Left ventricle myocardium inferior (tissue), 1 donor: ENCODE measurements around the gene GPC5. TPM values are rescaled to one million over a fixed set of nuclear protein-coding genes. Genes with fewer than 3 reads are reported as not detected.

Source experiments
- DNase-seq: peaks from one replicate; pipeline ENCODE4 v3.0.0-alpha.2; 2020
- H3K27ac ChIP-seq: fragments of 200-600 bp; replicated peaks from 2 replicates; pipeline ENCODE4 v1.8.0; 2021
- H3K27me3 ChIP-seq: fragments of 200-600 bp; 2 replicates; pipeline ENCODE4 v1.8.0; 2021; ENCODE audit warnings: low read depth
- H3K36me3 ChIP-seq: fragments of 200-600 bp; 2 replicates; pipeline ENCODE4 v1.8.0; 2021
- H3K4me1 ChIP-seq: fragments of 200-600 bp; 2 replicates; pipeline ENCODE4 v1.8.0; 2021
- H3K4me3 ChIP-seq: fragments of 200-600 bp; 2 replicates; pipeline ENCODE4 v1.8.0; 2021; ENCODE audit warnings: mild to moderate bottlenecking, moderate library complexity
- H3K9me3 ChIP-seq: fragments of 200-600 bp; replicated peaks from 2 replicates; pipeline ENCODE4 v1.8.0; 2021
- intact Hi-C: fragments of 100-400 bp; cut with micrococcal nuclease; formaldehyde crosslinking; loops from one replicate; pipeline ENCODE4 v1.11.0; 2022
- total RNA-seq: library from RNA; stranded (reverse); fragmentation: NEBNext Ultra II Directional; extraction: Animal tissue kit (Norgen Biotek cat#: 25700); gene quantifications from one replicate; pipeline ENCODE4 v1.2.1, GENCODE V29; 2021
- TF ChIP-seq, protein P1 (sequence below): fragments of 200-600 bp; IDR thresholded peaks from 2 replicates; pipeline ENCODE4 v1.8.0; 2021; ENCODE audit warnings: antibody characterized with exemption, mild to moderate bottlenecking, borderline replicate concordance
- donor health status: DM: no; HTN: yes; CAD: no; lungs with severe emphysema.

Gene GPC5
- total RNA-seq, 1 donor from 2014 or later = 1.5 TPM

DNA sequence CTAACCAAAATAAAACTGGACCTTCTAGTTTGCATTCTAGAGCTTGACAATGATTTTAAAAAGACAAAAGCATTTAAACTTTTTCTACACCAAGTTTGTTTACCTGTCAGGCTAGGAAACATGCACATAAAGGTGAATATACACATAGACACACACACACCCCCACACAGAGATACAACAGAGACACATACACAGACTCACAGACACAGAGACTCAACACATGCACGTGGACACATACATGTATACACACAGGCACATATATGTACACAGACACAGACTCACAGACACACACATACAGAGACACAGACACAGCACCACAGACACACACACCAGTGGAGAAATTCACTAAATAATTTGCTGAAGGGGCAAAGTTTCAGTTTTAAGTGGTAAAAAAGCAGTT lies 155.7 kb downstream of the GPC5 start:
- intact Hi-C loops = no loop called here
- H3K36me3 ChIP-seq = no peaks in the 10 kb centered on the region

DNA sequence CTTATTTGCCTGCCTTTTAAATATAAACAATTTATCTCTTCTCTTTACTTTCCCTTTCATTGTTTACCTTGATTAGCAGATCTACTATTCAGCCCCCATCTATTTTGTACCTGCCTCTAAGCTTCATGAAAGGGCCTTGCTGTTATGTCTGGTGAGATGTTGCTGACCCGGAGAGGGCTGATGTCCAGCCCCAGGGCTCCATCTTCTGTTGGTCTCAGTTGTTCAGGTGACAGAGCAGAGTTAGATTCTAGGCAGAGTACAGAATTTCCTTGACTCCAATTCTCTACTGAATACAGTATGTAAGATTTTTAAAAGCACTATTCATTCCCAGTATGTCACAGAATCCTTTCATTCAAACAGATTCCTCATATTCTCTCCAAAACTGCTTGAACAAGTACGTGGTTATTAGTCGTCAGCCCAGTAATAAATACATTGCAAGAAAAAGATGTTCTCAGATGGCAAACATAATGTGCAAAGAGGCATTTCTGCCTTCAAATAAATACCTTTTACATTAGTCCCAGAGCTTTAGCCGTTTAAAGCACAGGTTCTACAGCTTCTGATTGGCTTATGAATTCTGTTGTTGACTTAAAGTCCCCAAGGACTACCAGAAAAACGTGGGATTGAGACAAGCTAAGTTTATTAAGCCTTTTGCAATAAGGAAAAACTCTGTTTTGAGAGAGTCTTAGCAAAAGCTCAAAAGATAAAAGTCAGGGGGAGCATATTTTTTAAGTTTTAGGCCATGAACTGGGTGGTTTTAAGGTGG lies 159.1 kb downstream of the GPC5 start:
- H3K27me3 ChIP-seq = no peaks in the 10 kb centered on the region
- TF ChIP-seq, protein P1, sequence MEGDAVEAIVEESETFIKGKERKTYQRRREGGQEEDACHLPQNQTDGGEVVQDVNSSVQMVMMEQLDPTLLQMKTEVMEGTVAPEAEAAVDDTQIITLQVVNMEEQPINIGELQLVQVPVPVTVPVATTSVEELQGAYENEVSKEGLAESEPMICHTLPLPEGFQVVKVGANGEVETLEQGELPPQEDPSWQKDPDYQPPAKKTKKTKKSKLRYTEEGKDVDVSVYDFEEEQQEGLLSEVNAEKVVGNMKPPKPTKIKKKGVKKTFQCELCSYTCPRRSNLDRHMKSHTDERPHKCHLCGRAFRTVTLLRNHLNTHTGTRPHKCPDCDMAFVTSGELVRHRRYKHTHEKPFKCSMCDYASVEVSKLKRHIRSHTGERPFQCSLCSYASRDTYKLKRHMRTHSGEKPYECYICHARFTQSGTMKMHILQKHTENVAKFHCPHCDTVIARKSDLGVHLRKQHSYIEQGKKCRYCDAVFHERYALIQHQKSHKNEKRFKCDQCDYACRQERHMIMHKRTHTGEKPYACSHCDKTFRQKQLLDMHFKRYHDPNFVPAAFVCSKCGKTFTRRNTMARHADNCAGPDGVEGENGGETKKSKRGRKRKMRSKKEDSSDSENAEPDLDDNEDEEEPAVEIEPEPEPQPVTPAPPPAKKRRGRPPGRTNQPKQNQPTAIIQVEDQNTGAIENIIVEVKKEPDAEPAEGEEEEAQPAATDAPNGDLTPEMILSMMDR = no peak
- H3K36me3 ChIP-seq = no peaks in the 10 kb centered on the region
- no peak overlapping the region for H3K27ac ChIP-seq
- peaks cover 12% of the 10 kb centered on the region for H3K9me3 ChIP-seq
- no peaks in the 10 kb centered on the region for H3K4me1 ChIP-seq
- H3K4me3 ChIP-seq = no peak overlapping the region
- no peak for DNase-seq
- intact Hi-C loops = no loop called here

More for the DNA sequence above, 155.7 kb downstream of the GPC5 start:
- TF ChIP-seq, protein P1 = no peak
- Histone ChIP-seq H3K27me3 (no peaks in the 10 kb centered on the region), H3K4me3 (no peak overlapping the region), H3K4me1 (no peaks in the 10 kb centered on the region), H3K27ac (no peak overlapping the region), H3K9me3 (peaks cover 19% of the 10 kb centered on the region)
- no peak for DNase-seq

DNA sequence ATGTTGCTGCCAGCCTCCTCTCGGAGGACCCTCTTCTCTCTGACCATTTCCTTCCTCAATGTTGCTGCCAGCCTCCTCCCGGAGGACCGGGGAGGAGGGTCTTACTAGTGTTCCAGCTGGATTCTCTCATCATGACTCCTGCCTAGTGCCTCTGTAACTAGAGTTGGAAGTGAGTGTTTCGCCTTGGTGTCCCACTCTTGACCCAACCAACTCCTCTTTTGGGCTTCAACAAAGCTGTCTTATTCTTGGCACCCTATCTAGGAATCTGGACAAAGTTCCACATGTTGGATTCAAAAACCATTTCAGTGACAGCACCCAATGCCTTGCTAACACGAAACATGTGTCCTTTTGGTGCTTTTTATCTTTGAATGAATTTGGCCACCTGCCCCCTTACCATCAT lies 165.4 kb downstream of the GPC5 start:
- no peaks in the 10 kb centered on the region for H3K27me3 ChIP-seq
- intact Hi-C loops = no loop called here
- H3K4me3 ChIP-seq = no peak overlapping the region
- TF ChIP-seq, protein P1 = no peak
- H3K36me3 ChIP-seq = no peaks in the 10 kb centered on the region
- H3K9me3 ChIP-seq = no peaks in the 10 kb centered on the region
- H3K4me1 ChIP-seq = no peaks in the 10 kb centered on the region
- DNase-seq = no peak
- H3K27ac ChIP-seq = no peak overlapping the region

DNA sequence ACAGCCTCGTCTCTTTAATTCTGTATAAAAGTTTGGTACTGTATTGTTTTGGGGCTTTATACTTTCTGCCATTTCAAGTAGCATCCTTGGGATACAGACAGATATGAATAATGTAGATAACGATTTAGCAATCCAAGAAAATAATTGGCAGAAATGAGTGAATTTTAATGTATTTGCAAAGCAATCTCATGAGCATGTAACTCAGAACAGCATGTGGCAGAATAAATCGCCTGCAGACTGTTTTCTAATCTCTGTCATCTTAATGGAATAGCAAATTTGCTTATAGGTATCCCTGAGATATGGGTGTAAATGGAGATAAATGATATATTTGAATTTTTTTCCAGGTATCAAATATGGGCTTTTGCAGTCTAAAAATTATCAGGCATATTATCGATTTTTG lies 166.0 kb downstream of the GPC5 start:
- TF ChIP-seq, protein P1 = no peak
- H3K36me3 ChIP-seq = no peaks in the 10 kb centered on the region
- no peaks in the 10 kb centered on the region for H3K9me3 ChIP-seq
- no peaks in the 10 kb centered on the region for H3K27me3 ChIP-seq
- no peaks in the 10 kb centered on the region for H3K4me1 ChIP-seq
- H3K27ac ChIP-seq = no peak overlapping the region
- intact Hi-C loops = no loop called here
- no peak overlapping the region for H3K4me3 ChIP-seq
- DNase-seq = no peak

DNA sequence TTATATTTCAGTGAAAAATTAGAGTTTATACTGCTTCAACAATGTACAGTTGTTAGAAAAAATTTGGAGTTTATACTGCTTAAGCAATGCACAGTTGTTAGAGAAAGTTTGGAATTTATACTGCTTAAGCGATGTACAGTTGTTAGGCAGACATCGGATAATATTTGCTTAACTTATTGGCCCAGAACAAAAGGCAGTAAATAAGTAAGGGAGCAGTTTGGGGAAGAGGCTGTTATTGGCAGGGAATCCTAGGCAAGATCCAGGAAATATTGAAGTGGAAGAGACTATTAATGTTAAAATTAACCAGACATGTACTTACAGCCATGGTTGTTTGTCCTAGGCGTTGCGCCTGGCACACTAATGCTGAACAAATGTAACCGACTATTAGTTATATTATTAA lies 166.9 kb downstream of the GPC5 start:
- no peaks in the 10 kb centered on the region for H3K9me3 ChIP-seq
- TF ChIP-seq, protein P1 = no peak
- H3K4me3 ChIP-seq = no peak overlapping the region
- intact Hi-C loops = no loop called here
- H3K36me3 ChIP-seq = no peaks in the 10 kb centered on the region
- H3K27me3 ChIP-seq = no peaks in the 10 kb centered on the region
- no peak overlapping the region for H3K27ac ChIP-seq
- DNase-seq = no peak
- H3K4me1 ChIP-seq = no peaks in the 10 kb centered on the region
